Measurements from ENCODE around the gene MAN1A2. TPM values are rescaled to one million over a fixed set of nuclear protein-coding genes. Genes with fewer than 3 reads are reported as not detected.
"Not testable (repeated sequence)": the region's sequence is repeated elsewhere in the genome, so short reads cannot be mapped to it uniquely, and the experiment has no call there.

Gene MAN1A2
- total RNA-seq, 1 experiment from 2014 or later: 21.1 TPM

- Histone ChIP-seq H3K4me1 (ENCODE audit: insufficient read depth, low read length) (no peaks in the 10 kb centered on the region), H3F3A (ENCODE audit: low read length, unreplicated experiment) (no peaks in the 10 kb centered on the region), H3K4me2 (ENCODE audit: low read length) (no peak overlapping the region), H3K27me3 (ENCODE audit: low read length) (peaks cover 44% of the 10 kb centered on the region), H3K79me2 (ENCODE audit: low read length) (no peaks in the 10 kb centered on the region), H3K27ac (ENCODE audit: low read length) (no peak overlapping the region), H4K20me1 (ENCODE audit: low read length) (no peaks in the 10 kb centered on the region), H3K36me3 (ENCODE audit: low read depth, low read length) (no peaks in the 10 kb centered on the region), H3K9me2 (replicated peaks; ENCODE audit: low read length) (no peaks in the 10 kb centered on the region), H3K4me3 (ENCODE audit: low read length) (no peak overlapping the region), H2AFZ (ENCODE audit: low read length) (no peak overlapping the region), H3K9me3 (ENCODE audit: low read length) (no peaks in the 10 kb centered on the region), H3K9ac (ENCODE audit: low read length) (no peak overlapping the region)
- TF ChIP-seq CTCF (conservative IDR thresholded peaks at IDR 0.05; ENCODE audit: low read depth, low read length) (no peak), EZH2phosphoT487 (IDR thresholded peaks at IDR 0.05; ENCODE audit: borderline replicate concordance, low read length) (no peak), EZH2 (IDR thresholded peaks at IDR 0.05; ENCODE audit: low read length, unreplicated experiment) (no peak)
- no TSS peak for BruUV-seq (replicated peaks)
- CTCF ChIA-PET: no interaction called here
- ATAC-seq (no peak), DNase-seq (no peak)
- intact Hi-C loops (cut with micrococcal nuclease): no loop called here
- POLR2A ChIA-PET (ENCODE audit: unreplicated experiment): no interaction called here
Measured at GRCh38 chr1:117324357-117324756, 42.9 kb upstream of the MAN1A2 start.

- H3K9ac ChIP-seq (ENCODE audit: low read length); intact Hi-C loops (cut with micrococcal nuclease); H3K79me2 ChIP-seq (ENCODE audit: low read length); H3K36me3 ChIP-seq (ENCODE audit: low read depth, low read length); H2AFZ ChIP-seq (ENCODE audit: low read length); DNase-seq; H4K20me1 ChIP-seq (ENCODE audit: low read length); ATAC-seq; CTCF ChIA-PET; H3K27ac ChIP-seq (ENCODE audit: low read length); BruUV-seq (replicated peaks); H3K9me3 ChIP-seq (ENCODE audit: low read length); H3K4me2 ChIP-seq (ENCODE audit: low read length); H3K9me2 ChIP-seq (replicated peaks; ENCODE audit: low read length); H3K4me1 ChIP-seq (ENCODE audit: insufficient read depth, low read length); POLR2A ChIA-PET (ENCODE audit: unreplicated experiment); H3F3A ChIP-seq (ENCODE audit: low read length, unreplicated experiment); H3K4me3 ChIP-seq (ENCODE audit: low read length): not testable (repeated sequence)
- peaks cover 38% of the 10 kb centered on the region for H3K27me3 ChIP-seq (ENCODE audit: low read length)
Measured at GRCh38 chr1:117326035-117326434, 41.2 kb upstream of the MAN1A2 start.

- no peak overlapping the region for H3K9ac ChIP-seq (ENCODE audit: low read length)
- intact Hi-C loops (cut with micrococcal nuclease): no loop called here
- H3K4me3 ChIP-seq (ENCODE audit: low read length): no peak overlapping the region
- BruUV-seq (replicated peaks): no TSS peak
- H3K79me2 ChIP-seq (ENCODE audit: low read length): no peaks in the 10 kb centered on the region
- no peaks in the 10 kb centered on the region for H4K20me1 ChIP-seq (ENCODE audit: low read length)
- H3K9me2 ChIP-seq (replicated peaks; ENCODE audit: low read length): no peaks in the 10 kb centered on the region
- POLR2A ChIA-PET (ENCODE audit: unreplicated experiment): no interaction called here
- TF ChIP-seq CTCF (conservative IDR thresholded peaks at IDR 0.05; ENCODE audit: low read depth, low read length) (no peak), EZH2 (IDR thresholded peaks at IDR 0.05; ENCODE audit: low read length, unreplicated experiment) (no peak), EZH2phosphoT487 (IDR thresholded peaks at IDR 0.05; ENCODE audit: borderline replicate concordance, low read length) (no peak)
- H3K27ac ChIP-seq (ENCODE audit: low read length): no peak overlapping the region
- H3K36me3 ChIP-seq (ENCODE audit: low read depth, low read length): no peaks in the 10 kb centered on the region
- no peaks in the 10 kb centered on the region for H3K4me1 ChIP-seq (ENCODE audit: insufficient read depth, low read length)
- no peak overlapping the region for H3K4me2 ChIP-seq (ENCODE audit: low read length)
- no peaks in the 10 kb centered on the region for H3K9me3 ChIP-seq (ENCODE audit: low read length)
- ATAC-seq (no peak), DNase-seq (no peak)
- CTCF ChIA-PET: no interaction called here
- no peak overlapping the region for H2AFZ ChIP-seq (ENCODE audit: low read length)
- H3F3A ChIP-seq (ENCODE audit: low read length, unreplicated experiment): no peaks in the 10 kb centered on the region
- peaks cover 33% of the 10 kb centered on the region for H3K27me3 ChIP-seq (ENCODE audit: low read length)
Measured at GRCh38 chr1:117327011-117327410, 40.2 kb upstream of the MAN1A2 start.
